ENCODE measurements around the gene SMARCC2. TPM values are rescaled to one million over a fixed set of nuclear protein-coding genes. Genes with fewer than 3 reads are reported as not detected.

SMARCC2 gene
- total and polyA plus RNA-seq, 2 of the 13 experiments (the other 11 are each of a cell fraction or from before 2014, with no cell fraction given), result 21.3 to 24.1 TPM

GRCh38 chr12:56119361-56119796, 69.9 kb downstream of the SMARCC2 start (continued):
- TF ChIP-seq ZNF749 (CRISPR knock-in tag; IDR thresholded peaks at IDR 0.05; ENCODE audit: borderline replicate concordance), result no peak
- no peak for TF ChIP-seq JUND (CRISPR knock-in tag; IDR thresholded peaks at IDR 0.05)
- no peak for TF ChIP-seq ZMYM2 (CRISPR knock-in tag; IDR thresholded peaks at IDR 0.05)
- TF ChIP-seq, protein P1, sequence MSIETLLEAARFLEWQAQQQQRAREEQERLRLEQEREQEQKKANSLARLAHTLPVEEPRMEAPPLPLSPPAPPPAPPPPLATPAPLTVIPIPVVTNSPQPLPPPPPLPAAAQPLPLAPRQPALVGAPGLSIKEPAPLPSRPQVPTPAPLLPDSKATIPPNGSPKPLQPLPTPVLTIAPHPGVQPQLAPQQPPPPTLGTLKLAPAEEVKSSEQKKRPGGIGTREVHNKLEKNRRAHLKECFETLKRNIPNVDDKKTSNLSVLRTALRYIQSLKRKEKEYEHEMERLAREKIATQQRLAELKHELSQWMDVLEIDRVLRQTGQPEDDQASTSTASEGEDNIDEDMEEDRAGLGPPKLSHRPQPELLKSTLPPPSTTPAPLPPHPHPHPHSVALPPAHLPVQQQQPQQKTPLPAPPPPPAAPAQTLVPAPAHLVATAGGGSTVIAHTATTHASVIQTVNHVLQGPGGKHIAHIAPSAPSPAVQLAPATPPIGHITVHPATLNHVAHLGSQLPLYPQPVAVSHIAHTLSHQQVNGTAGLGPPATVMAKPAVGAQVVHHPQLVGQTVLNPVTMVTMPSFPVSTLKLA (IDR thresholded peaks at IDR 0.05), result peak; percentile 82
- TF ChIP-seq, protein P2, sequence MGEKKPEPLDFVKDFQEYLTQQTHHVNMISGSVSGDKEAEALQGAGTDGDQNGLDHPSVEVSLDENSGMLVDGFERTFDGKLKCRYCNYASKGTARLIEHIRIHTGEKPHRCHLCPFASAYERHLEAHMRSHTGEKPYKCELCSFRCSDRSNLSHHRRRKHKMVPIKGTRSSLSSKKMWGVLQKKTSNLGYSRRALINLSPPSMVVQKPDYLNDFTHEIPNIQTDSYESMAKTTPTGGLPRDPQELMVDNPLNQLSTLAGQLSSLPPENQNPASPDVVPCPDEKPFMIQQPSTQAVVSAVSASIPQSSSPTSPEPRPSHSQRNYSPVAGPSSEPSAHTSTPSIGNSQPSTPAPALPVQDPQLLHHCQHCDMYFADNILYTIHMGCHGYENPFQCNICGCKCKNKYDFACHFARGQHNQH (CRISPR knock-in tag; IDR thresholded peaks at IDR 0.05), result 0 out of 2 replicates have a peak, but pooled peaks have one; percentile 18
- TF ChIP-seq, protein P3, sequence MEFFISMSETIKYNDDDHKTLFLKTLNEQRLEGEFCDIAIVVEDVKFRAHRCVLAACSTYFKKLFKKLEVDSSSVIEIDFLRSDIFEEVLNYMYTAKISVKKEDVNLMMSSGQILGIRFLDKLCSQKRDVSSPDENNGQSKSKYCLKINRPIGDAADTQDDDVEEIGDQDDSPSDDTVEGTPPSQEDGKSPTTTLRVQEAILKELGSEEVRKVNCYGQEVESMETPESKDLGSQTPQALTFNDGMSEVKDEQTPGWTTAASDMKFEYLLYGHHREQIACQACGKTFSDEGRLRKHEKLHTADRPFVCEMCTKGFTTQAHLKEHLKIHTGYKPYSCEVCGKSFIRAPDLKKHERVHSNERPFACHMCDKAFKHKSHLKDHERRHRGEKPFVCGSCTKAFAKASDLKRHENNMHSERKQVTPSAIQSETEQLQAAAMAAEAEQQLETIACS (CRISPR knock-in tag; IDR thresholded peaks at IDR 0.05), result no peak
- no peak for TF ChIP-seq ZFP36L1 (CRISPR knock-in tag; IDR thresholded peaks at IDR 0.05)
- TF ChIP-seq ZNF577 (CRISPR knock-in tag; IDR thresholded peaks at IDR 0.05; ENCODE audit: borderline replicate concordance, low read depth), result no peak
- TF ChIP-seq TRIM24 (CRISPR knock-in tag; IDR thresholded peaks at IDR 0.05), result no peak
- no peak for TF ChIP-seq ZNF616 (CRISPR knock-in tag; IDR thresholded peaks at IDR 0.05; ENCODE audit: low read depth)
- TF ChIP-seq, protein P4, sequence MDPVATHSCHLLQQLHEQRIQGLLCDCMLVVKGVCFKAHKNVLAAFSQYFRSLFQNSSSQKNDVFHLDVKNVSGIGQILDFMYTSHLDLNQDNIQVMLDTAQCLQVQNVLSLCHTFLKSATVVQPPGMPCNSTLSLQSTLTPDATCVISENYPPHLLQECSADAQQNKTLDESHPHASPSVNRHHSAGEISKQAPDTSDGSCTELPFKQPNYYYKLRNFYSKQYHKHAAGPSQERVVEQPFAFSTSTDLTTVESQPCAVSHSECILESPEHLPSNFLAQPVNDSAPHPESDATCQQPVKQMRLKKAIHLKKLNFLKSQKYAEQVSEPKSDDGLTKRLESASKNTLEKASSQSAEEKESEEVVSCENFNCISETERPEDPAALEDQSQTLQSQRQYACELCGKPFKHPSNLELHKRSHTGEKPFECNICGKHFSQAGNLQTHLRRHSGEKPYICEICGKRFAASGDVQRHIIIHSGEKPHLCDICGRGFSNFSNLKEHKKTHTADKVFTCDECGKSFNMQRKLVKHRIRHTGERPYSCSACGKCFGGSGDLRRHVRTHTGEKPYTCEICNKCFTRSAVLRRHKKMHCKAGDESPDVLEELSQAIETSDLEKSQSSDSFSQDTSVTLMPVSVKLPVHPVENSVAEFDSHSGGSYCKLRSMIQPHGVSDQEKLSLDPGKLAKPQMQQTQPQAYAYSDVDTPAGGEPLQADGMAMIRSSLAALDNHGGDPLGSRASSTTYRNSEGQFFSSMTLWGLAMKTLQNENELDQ (CRISPR knock-in tag; IDR thresholded peaks at IDR 0.05; ENCODE audit: borderline replicate concordance), result no peak
- TF ChIP-seq MED8 (CRISPR knock-in tag; IDR thresholded peaks at IDR 0.05; ENCODE audit: insufficient replicate concordance), result no peak
- TF ChIP-seq ZNF383 (CRISPR knock-in tag; IDR thresholded peaks at IDR 0.05; ENCODE audit: borderline replicate concordance), result no peak
- peak; percentile 93 for TF ChIP-seq MYC (CRISPR knock-in tag; IDR thresholded peaks at IDR 0.05; ENCODE audit: borderline replicate concordance)
- no peak for TF ChIP-seq ZBTB1 (CRISPR knock-in tag; IDR thresholded peaks at IDR 0.05; ENCODE audit: borderline replicate concordance)
- TF ChIP-seq, protein P5, sequence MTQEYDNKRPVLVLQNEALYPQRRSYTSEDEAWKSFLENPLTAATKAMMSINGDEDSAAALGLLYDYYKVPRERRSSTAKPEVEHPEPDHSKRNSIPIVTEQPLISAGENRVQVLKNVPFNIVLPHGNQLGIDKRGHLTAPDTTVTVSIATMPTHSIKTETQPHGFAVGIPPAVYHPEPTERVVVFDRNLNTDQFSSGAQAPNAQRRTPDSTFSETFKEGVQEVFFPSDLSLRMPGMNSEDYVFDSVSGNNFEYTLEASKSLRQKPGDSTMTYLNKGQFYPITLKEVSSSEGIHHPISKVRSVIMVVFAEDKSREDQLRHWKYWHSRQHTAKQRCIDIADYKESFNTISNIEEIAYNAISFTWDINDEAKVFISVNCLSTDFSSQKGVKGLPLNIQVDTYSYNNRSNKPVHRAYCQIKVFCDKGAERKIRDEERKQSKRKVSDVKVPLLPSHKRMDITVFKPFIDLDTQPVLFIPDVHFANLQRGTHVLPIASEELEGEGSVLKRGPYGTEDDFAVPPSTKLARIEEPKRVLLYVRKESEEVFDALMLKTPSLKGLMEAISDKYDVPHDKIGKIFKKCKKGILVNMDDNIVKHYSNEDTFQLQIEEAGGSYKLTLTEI (CRISPR knock-in tag; conservative IDR thresholded peaks at IDR 0.05), result no peak
- TF ChIP-seq, protein P6, sequence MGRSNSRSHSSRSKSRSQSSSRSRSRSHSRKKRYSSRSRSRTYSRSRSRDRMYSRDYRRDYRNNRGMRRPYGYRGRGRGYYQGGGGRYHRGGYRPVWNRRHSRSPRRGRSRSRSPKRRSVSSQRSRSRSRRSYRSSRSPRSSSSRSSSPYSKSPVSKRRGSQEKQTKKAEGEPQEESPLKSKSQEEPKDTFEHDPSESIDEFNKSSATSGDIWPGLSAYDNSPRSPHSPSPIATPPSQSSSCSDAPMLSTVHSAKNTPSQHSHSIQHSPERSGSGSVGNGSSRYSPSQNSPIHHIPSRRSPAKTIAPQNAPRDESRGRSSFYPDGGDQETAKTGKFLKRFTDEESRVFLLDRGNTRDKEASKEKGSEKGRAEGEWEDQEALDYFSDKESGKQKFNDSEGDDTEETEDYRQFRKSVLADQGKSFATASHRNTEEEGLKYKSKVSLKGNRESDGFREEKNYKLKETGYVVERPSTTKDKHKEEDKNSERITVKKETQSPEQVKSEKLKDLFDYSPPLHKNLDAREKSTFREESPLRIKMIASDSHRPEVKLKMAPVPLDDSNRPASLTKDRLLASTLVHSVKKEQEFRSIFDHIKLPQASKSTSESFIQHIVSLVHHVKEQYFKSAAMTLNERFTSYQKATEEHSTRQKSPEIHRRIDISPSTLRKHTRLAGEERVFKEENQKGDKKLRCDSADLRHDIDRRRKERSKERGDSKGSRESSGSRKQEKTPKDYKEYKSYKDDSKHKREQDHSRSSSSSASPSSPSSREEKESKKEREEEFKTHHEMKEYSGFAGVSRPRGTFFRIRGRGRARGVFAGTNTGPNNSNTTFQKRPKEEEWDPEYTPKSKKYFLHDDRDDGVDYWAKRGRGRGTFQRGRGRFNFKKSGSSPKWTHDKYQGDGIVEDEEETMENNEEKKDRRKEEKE (IDR thresholded peaks at IDR 0.05), result no peak
